SH-SY5Y (cell line): ENCODE results near the gene ANO4.

Experiments used
- GATA2 ChIP-seq: IDR thresholded peaks from 2 replicates; pipeline ENCODE4 v1.6.1; 2011; ENCODE audit warnings: mild to moderate bottlenecking, low read depth, low read length
- GATA3 ChIP-seq: IDR thresholded peaks from 2 replicates; pipeline ENCODE4 v1.6.1; 2011; ENCODE audit warnings: low read depth, mild to moderate bottlenecking, low read length, moderate library complexity

- no peak for TF ChIP-seq GATA2
- TF ChIP-seq GATA3, result no peak
Measured at GRCh38 chr12:101001669-101002068, 207.1 kb downstream of the ANO4 start.
